SK-N-SH treated with all-trans-retinoic acid at 6 μM for 48 hours (cell line): Measurements from ENCODE around the gene TEKT2.

Source experiments
- ESRRG ChIP-seq: fragments of 250-450 bp; sonication (Bioruptor Pico); IDR thresholded peaks from 2 replicates; pipeline ENCODE4 v1.6.1; 2021; ENCODE audit warnings: mild to moderate bottlenecking
- GLIS3 ChIP-seq: fragments of 250-450 bp; sonication (Bioruptor Pico); IDR thresholded peaks from 2 replicates; pipeline ENCODE4 v1.5.0; 2020; ENCODE audit warnings: mild to moderate bottlenecking, moderate library complexity
- ISL1 ChIP-seq: fragments of 250-450 bp; sonication (Bioruptor Pico); IDR thresholded peaks from 2 replicates; pipeline ENCODE4 v2.1.2; 2022; ENCODE audit warnings: mild to moderate bottlenecking, moderate library complexity
- PATZ1 ChIP-seq: fragments of 250-450 bp; sonication (Bioruptor Pico); IDR thresholded peaks from 2 replicates; pipeline ENCODE4 v1.8.0; 2020; ENCODE audit warnings: mild to moderate bottlenecking, moderate library complexity, borderline replicate concordance
- PPARA ChIP-seq: fragments of 250-450 bp; sonication (Bioruptor Pico); IDR thresholded peaks from 2 replicates; pipeline ENCODE4 v1.5.0; 2020; ENCODE audit warnings: mild to moderate bottlenecking, borderline replicate concordance
- RARB ChIP-seq: fragments of 250-450 bp; sonication (Bioruptor Pico); IDR thresholded peaks from 2 replicates; pipeline ENCODE4 v1.8.0; 2021; ENCODE audit warnings: mild to moderate bottlenecking, moderate library complexity
- SNAI2 ChIP-seq: fragments of 250-450 bp; sonication (Bioruptor Pico); IDR thresholded peaks from 2 replicates; pipeline ENCODE4 v1.5.0; 2020; ENCODE audit warnings: mild to moderate bottlenecking, moderate library complexity
- TOX ChIP-seq: fragments of 250-450 bp; sonication (Bioruptor Pico); IDR thresholded peaks from 2 replicates; pipeline ENCODE4 v1.8.0; 2021; ENCODE audit warnings: mild to moderate bottlenecking, moderate library complexity, borderline replicate concordance
- ZFP3 ChIP-seq: fragments of 250-450 bp; sonication (Bioruptor Pico); IDR thresholded peaks from 2 replicates; pipeline ENCODE4 v1.5.0; 2020; ENCODE audit warnings: mild to moderate bottlenecking, moderate library complexity
- ZFP30 ChIP-seq: fragments of 450-650 bp; formaldehyde crosslinking; IDR thresholded peaks from 2 replicates; pipeline ENCODE4 v1.5.0; 2022; ENCODE audit warnings: mild to moderate bottlenecking, moderate library complexity
- ZNF8 ChIP-seq: fragments of 450-650 bp; formaldehyde crosslinking; IDR thresholded peaks from 2 replicates; pipeline ENCODE4 v1.5.0; 2020; ENCODE audit warnings: mild to moderate bottlenecking, moderate library complexity
- TF ChIP-seq, protein P1 (sequence below): fragments of 250-450 bp; sonication (Bioruptor Pico); IDR thresholded peaks from 2 replicates; pipeline ENCODE4 v1.8.0; 2021; ENCODE audit warnings: low read depth, mild to moderate bottlenecking, moderate library complexity, borderline replicate concordance

DNA sequence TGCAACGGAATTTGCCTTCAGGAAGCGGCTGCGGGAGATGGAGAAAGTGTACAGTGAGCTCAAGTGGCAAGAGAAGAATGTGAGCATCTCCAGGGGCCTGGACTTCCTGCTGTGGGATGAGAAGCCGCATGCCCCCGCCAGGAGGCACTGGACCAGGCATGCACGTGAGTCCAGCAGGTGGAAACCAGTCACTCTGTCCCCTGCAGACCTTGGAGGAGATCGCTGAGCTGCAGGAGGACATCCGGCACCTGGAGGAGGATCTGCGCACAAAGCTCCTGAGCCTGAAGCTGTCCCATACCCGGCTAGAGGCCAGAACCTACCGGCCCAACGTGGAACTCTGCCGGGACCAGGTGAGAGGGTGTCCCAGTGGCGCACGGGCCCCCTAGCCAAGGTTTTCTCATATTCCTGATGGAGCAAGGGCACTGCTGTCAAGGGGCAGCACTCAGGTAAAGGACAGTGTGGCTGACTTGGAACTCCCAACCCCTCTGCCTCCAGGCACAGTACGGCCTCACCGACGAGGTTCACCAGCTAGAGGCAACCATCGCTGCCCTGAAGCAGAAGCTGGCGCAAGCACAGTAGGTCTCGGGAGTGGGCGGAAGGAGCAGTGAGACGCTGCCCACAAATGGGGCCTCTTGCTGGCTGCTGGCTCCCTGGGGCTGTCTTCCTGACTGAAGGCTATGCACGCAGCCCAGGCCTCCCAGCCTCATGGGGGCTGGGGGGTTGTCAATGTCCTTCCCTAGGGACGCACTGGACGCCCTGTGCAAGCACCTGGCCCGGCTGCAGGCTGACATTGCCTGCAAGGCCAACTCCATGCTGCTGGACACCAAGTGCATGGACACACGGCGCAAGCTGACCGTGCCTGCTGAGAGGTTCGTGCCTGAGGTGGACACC, 3.6 kb downstream of the TEKT2 start:
- TF ChIP-seq RARB (CRISPR knock-in tag) (no peak), ISL1 (CRISPR knock-in tag) (no peak), ZFP3 (CRISPR knock-in tag) (no peak), ZFP30 (CRISPR knock-in tag) (no peak), PPARA (no peak), ESRRG (CRISPR knock-in tag) (no peak), TOX (no peak), PATZ1 (CRISPR knock-in tag) (no peak), ZNF8 (no peak), GLIS3 (CRISPR knock-in tag) (no peak), SNAI2 (CRISPR knock-in tag) (no peak)
- TF ChIP-seq, protein P1, sequence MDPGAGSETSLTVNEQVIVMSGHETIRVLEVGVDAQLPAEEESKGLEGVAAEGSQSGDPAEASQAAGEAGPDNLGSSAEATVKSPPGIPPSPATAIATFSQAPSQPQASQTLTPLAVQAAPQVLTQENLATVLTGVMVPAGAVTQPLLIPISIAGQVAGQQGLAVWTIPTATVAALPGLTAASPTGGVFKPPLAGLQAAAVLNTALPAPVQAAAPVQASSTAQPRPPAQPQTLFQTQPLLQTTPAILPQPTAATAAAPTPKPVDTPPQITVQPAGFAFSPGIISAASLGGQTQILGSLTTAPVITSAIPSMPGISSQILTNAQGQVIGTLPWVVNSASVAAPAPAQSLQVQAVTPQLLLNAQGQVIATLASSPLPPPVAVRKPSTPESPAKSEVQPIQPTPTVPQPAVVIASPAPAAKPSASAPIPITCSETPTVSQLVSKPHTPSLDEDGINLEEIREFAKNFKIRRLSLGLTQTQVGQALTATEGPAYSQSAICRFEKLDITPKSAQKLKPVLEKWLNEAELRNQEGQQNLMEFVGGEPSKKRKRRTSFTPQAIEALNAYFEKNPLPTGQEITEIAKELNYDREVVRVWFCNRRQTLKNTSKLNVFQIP (CRISPR knock-in tag): no peak
